Measurements from ENCODE around the gene TNFSF15.
"Not testable (repeated sequence)": the region's sequence is repeated elsewhere in the genome, so short reads cannot be mapped to it uniquely, and the experiment has no call there.

The TNFSF15 gene

DNA sequence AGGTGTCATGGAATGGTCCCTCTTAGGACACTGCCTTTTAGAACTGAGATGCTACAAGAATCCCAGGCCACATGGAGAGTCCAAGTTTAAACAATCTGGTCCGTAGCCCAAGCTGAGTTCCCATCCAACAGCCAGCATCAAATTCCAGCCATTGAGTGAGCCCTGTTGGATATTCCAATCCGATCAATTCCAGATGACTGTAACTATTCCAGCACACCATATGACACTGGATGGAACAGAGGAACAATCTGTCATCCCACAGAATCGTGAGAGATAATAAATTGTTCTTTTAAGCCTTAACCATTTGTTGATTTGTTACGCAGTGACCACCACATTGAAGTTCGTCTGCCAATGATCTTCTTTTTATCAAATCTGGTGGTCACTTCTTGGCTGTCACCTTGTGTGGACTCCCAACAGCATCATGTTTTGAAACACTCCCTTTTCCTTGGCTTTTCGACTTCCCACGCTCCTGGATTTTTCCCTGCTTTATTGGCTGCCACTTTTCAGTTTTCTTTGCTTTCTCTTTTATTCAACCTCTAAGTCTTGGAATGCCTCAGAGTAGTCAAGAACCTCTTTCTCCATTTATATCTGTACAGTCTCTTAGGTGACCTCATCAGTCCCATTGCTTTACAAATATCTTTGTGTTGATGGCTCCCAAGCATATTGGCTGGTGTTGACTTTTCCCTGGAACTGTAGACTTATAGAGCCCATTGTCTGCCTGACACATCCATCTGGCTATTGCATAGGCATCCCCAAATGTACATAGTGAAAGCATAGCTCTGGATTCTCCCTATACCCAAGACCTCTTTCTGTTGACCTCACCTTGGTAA is 46.1 kb downstream of the TNFSF15 start:
- in situ Hi-C loops (cut with HindIII; ENCODE audit: low sequenced_read_pairs): loop anchor here (10.0 kb wide), 2 partner anchors 75 to 245 kb away; no protein-coding TSS in a partner anchor

DNA sequence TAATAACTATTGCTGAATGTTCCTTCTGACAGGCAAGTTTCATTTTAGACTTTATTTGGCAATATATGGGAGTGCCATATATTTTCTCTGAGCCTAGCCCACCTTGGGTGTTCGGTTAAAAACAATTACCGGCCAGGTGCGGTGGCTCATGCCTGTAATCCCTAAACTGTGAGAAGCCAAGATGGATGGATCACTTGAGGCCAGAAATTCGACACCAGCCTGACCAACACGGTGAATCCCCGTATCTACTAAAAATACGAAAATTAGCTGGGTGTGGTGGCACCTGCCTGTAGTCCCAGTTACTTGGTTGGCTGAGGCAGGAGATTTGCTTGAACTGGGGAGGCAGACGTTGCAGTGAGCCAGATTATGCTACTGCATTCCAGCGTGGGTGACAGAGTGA is 47.9 kb downstream of the TNFSF15 start:
- in situ Hi-C loops (cut with HindIII; ENCODE audit: low sequenced_read_pairs): no loop called here

DNA sequence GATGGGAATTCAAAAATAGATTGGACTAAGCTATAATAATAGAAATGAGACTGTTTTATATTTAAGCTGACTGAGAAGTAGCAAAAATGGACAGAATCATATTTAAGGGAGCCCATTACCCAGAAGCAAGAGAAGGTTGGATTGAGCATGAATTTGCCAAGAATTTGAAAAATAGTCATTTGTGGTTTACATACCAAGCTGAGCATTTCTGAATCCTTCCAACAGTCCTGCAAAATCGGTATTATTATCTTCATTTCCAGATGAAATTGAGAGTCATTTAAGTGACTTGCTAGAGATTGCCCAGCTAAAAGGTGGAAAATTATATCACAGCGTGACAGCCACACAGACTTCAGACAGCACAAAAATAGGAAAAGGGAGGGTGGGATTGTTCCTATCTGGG is 48.4 kb downstream of the TNFSF15 start:
- in situ Hi-C loops (cut with HindIII; ENCODE audit: low sequenced_read_pairs): no loop called here

DNA sequence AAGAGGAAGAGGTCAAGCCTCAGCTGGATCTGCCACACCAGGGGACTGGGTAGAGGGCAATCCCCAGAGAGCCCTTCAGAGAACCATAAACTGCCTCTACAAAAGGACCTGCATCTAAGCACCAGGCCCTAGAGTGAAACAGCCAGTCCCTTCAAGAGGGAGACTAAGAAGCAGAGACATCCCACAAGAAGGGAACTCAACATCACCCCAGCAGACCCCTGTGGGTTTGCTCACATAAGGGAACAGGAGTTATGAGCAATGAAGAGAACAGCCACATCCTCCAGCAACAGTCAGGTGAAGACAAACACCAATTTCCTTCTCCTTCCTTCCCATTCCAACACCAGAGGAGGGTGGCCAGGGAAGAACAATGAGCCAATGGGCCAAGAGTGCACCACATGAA is 48.9 kb downstream of the TNFSF15 start:
- in situ Hi-C loops (cut with HindIII; ENCODE audit: low sequenced_read_pairs): no loop called here

DNA sequence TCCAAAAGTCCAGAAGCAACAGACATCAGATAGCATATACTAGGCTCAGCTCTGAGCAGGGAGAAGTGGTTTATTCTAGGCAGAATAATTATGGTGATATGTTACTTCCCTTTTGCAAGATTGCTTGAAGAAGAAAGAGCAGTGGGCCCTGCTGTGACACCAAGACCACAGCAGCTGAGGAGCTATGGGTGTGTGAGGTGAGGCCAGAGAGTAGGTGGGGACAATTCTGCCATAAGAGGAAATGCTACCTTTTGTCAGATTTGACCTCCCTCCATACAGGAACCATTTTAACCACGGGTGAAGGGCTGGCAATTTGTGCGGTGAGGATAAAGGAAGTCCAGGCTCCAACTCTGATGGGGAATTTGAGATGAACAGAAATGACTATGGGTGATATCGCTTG is 51.3 kb downstream of the TNFSF15 start:
- in situ Hi-C loops (cut with HindIII; ENCODE audit: low sequenced_read_pairs): no loop called here

DNA sequence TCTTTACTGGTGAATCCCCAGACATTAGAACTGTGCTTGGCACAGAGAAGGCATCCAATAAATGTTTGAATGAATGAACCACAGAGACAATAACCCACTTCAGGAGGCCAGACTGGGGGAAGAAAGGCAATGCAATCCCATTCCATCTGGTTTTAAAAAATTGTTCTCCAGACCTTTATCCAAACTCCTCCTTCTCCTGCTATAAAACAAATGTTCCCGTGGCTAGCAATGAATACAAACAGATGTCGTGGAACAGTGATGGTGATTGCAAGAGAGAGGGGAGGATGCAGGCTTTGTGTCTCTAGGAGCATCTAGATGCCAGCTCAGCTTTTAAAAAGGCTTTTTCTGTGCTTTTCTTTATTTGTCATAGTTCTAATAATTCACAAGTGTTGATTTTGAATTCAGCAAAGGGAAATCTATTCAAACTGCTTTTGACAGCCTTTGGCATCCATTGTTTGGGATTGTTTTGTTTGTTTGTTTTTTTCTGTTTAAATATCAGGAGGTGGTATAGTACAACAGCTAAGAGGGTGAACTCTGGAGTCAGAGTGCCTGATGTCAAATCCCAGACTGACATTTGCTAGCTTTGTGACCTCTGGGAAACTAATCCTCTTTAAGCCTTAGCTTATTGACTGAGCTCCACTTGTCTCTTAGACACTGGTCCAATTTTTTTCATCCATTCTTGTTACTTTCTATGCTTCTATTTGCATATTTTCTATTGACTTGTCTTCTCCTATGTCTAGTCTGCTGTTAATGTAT is 59.1 kb downstream of the TNFSF15 start:
- in situ Hi-C loops (cut with HindIII; ENCODE audit: low sequenced_read_pairs): no loop called here

DNA sequence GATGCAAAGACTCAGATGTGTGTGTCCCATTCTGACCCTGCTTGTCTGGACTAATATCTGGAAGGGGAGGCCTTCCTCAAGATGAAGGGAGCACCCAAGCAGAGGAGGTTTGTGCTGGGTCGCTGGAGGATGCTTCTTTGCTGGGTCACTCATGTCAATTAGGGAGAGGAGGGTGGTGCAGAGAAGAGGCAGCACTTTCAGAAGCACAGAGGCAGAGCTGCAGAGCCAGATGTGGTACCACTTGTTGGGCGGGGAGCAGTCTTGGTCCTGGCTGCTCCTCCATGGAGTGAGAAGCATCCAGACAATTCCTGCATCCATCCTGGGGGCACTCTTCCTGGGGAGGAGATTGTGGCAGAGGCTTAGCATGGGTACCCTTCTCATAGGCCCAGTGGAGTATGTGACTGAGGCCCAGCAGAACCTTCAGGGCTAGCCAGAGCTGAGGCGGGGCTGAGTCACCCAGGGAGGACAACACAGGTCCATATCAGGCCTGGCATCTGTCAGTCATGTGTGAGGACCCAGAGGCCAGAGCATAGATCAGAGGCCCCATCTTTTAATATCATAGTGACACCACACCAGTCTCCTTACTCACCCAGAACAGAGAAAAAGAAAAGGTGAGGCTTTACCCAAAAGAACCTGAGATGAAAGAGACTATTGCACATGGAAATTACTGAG is 59.8 kb downstream of the TNFSF15 start:
- in situ Hi-C loops (cut with HindIII; ENCODE audit: low sequenced_read_pairs): no loop called here

DNA sequence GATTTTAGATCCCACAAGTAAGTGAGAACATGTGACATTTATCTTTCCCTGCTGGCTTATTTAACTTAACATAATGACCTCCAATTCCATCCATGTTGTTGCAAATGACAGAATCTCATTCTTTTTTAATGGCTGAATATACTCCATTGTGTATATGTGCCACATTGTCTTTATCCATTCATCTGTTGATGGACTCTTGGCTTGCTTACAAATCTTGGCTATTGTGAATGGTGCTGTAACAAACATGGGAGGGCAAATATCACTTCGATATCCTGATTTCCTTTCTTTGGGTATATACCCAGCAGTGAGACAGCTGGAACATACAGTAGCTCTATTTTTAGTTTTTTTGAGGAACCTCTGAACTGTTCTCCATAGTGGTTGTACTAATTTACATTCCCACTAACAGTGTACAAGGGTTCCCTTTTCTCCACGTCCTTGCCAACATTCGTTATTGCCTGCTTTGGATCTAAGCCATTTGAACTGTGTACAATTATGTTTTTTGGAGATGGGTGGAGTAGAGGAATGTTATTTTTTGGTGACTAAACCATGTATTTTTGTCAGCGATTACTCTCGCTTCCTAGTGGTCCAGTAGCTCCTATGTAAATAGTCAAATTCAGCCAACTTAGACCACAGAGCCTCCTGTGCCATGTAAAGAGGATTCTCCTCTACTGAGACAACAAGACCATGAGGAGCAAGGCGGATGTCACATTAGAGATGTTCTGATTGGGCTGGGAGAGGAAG is 60.6 kb downstream of the TNFSF15 start:
- in situ Hi-C loops (cut with HindIII; ENCODE audit: low sequenced_read_pairs): no loop called here

DNA sequence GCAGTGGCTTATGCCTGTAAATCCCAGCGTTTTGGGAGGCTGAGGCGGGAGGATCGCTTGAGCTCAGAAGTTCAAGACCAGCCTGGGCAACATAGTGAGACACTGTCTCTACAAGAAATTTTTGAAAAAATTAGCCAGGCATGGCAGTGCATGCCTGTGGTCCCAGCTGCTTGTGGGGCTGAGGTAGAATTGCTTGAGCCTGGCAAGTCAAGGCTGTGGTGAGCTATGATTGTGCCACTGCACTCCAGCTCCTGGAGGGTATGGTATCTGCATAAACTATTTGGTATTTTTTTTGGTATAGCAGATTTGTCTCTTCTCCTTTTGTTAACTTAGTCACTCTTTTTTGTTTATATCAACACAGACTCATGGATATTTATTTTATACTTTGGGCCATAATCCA is 62.4 kb downstream of the TNFSF15 start:
- in situ Hi-C loops (cut with HindIII; ENCODE audit: low sequenced_read_pairs): no loop called here

DNA sequence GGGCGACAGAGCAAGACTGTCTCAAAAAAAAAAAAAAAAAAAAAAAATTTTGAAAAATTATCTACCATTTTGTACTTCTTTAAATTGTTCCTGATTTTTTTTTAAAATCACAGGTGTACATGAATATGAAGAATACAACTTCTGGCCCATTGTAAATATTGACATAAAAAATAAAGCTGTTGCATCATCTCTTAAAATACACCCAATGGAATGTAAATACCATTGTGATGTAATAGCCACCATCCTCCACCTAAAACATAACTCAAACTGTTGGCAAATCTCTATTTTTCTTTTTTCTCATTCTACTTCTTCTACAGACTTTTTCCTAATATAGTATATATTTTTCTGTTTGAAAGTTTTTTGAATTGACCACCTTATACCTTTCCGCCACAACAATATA is 62.9 kb downstream of the TNFSF15 start:
- in situ Hi-C loops (cut with HindIII; ENCODE audit: low sequenced_read_pairs): no loop called here

DNA sequence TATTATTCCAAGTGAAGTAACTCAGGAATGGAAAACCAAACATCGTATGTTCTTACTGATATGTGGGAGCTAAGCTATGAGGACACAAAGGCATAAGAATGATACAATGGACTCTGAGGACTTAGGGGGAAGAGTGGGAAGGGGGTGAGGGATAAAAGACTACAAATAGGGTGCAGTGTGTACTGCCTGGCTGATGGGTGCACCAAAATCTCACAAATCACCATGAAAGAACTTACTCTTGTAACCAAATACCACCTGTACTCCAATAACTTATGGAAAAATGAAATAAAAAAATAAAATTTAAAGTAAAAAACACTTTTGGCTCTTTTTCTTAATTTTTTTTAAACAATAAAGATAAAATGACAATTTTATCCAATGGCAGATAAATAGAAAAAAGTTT is 64.3 kb downstream of the TNFSF15 start:
- in situ Hi-C loops (cut with HindIII; ENCODE audit: low sequenced_read_pairs): not testable (repeated sequence)

DNA sequence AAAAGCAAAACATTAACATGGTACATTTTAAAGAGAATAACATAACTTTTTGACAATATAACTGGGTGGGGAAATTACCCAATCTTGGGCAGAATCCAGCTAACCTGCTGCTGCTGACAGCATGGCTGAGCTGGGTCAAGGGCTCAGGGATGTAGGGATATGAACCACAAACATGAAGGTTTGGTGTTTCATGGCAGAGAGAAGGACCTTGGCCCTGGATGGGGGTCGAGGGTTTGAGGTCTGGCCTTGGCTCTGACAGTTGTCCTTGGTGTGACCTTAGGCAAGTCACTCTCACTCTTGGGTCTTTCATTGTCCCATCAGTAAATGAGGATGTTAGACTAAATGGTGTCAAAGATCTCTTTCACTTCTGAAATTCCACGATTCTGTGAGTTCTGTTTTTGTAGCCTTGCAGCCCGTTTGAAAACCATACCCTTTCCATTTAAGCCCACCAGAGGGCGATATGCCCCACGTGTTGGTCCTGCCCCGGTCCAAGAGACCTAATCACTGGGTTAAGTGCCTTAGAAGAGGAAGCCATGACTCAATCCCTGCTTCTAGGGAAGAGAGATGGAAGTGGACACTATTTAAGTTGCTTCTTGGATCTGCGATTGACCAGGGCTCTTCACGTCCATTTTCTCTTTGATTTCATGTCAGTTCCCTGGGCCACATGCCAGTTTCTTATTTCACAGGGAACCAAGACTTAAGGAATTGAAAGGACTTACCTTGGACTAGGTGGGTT is 67.1 kb downstream of the TNFSF15 start:
- in situ Hi-C loops (cut with HindIII; ENCODE audit: low sequenced_read_pairs): no loop called here

DNA sequence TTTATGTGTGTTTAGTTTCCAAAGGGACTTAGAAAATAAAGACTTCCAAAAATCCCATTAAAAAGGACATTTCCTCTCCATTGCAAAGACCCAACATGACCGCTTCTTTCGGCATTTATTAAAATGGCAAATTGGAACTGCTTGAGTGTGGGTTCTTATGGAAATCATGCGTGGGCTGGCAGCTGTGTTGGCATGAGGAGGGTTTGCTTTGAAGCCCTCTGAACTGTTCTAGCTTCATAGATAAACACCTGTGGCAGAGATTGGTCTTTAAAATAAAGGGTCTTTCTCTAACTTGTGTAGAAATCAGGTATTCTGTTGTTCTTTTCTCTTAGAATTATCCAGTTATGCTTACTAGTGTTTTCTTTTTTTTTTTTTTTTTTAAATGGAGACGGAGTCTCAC is 68.0 kb downstream of the TNFSF15 start:
- in situ Hi-C loops (cut with HindIII; ENCODE audit: low sequenced_read_pairs): no loop called here

DNA sequence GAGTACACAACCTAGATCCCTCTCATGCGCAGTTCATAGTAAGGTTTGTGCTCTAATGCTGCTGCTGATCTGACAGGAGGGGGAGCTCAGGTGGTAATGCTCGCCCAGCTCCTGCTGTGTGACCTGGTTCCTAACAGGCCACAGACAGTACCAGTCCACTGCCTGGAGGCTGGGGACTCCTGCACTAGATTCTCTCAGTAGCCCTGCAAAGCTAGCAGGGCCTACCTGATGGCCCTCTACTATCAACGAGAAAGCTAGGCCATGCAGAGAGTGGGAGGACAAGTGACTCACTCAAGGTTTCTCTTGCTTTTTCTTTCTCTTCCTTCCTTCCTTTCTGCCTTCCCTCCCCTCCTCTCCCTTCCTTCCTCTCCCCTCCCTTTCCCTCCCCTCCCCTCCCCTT is 68.7 kb downstream of the TNFSF15 start:
- in situ Hi-C loops (cut with HindIII; ENCODE audit: low sequenced_read_pairs): no loop called here

DNA sequence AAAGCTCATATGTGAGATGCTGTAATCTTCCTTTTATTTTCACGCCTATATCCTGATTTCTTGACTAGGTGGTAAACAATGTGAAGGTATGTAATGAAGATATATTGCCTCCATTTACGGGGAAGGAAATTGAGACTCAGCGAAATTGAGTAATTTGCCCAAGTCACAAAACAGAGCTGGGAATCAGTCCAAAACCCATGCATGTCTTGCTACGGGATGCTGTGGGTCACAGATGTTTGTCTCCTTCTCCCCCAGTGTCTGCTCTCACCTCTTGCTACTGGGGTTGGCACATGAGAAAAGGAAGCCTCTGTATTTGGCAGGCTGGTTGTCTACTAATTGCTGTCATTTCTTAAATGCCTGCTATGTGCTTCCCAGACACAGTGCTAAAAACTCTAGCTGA is 70.1 kb downstream of the TNFSF15 start:
- in situ Hi-C loops (cut with HindIII; ENCODE audit: low sequenced_read_pairs): no loop called here

DNA sequence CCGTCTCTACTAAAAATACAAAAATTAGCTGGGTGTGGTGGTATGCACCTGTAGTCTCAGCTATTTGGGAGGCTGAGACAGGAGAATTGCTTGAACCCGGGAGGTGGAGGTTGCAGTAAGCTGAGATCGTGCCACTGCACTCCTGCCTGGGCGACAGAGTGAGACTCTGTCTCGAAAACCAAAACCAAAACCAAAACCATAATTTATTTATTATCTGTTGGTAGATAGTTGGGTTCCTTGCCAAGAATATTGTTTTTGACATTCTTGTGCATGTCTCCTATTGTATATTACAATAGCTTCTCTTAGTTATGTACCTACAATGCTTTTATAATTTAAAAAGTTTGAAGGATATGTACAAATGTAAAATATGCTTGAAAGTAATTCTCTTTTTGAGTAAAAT is 70.7 kb downstream of the TNFSF15 start:
- in situ Hi-C loops (cut with HindIII; ENCODE audit: low sequenced_read_pairs): not testable (repeated sequence)
